Neural progenitor cell (in vitro differentiated cells): Measurements from ENCODE around the gene SGTA.

Source experiments
- CTCF ChIP-seq: fragments of 200-600 bp; sonication (generic); IDR thresholded peaks from 2 replicates; pipeline ENCODE4 v1.5.1; 2017; ENCODE audit warnings: antibody characterized with exemption, mild to moderate bottlenecking
- EZH2 ChIP-seq: fragments of 200-600 bp; sonication (generic); IDR thresholded peaks from 2 replicates; pipeline ENCODE4 v1.6.1; 2017; ENCODE audit warnings: antibody characterized with exemption, mild to moderate bottlenecking, moderate library complexity
- EZH2phosphoT487 ChIP-seq: fragments of 200-600 bp; sonication (generic); IDR thresholded peaks from 2 replicates; pipeline ENCODE4 v1.6.1; 2017; ENCODE audit warnings: antibody characterized with exemption

DNA sequence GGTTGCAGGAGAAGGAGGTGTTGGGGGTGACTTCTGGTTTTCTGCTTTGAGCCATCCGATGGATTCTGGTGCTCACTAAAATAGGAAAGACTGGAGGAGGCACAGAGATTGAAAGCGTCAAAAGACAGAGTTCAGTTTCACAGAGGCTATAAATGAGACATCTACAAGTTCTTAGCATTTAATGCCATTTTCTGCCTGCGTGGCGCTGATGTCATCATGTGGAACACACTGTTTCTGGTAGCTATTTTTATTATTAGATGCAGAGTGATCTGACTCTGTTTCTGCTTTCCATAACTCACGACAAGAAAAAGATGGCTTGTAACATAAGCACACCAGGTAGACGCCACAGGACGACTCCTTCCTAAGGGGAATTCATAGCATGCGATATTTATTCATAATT, 40.0 kb downstream of the SGTA start:
- TF ChIP-seq CTCF: no peak
- no peak for TF ChIP-seq EZH2phosphoT487
- TF ChIP-seq EZH2: no peak
